GM12878 (cell line): ENCODE measurements around the gene ZMIZ1. TPM values are rescaled to one million over a fixed set of nuclear protein-coding genes. Genes with fewer than 3 reads are reported as not detected.

ENCODE experiments used
- E2F4 ChIP-seq: IDR thresholded peaks from 2 replicates; pipeline ENCODE4 v1.6.1; 2012; ENCODE audit warnings: low read depth, low read length, improper control_type of control experiment
- E2F8 ChIP-seq: fragments of 450-650 bp; IDR thresholded peaks from 2 replicates; pipeline ENCODE4 v1.6.1; 2018; ENCODE audit warnings: mild to moderate bottlenecking, low read depth, moderate library complexity; ENCODE audit not compliant: partially characterized antibody
- ELK1 ChIP-seq: IDR thresholded peaks from 2 replicates; pipeline ENCODE4 v1.6.1; 2012; ENCODE audit warnings: low read depth, low read length, improper control_type of control experiment
- IRF5 ChIP-seq: fragments of 450-650 bp; IDR thresholded peaks from 2 replicates; pipeline ENCODE4 v1.6.1; 2017; ENCODE audit warnings: borderline replicate concordance
- RCOR1 ChIP-seq: conservative IDR thresholded peaks from 2 replicates; pipeline ENCODE4 v1.6.1; 2012; ENCODE audit warnings: low read depth, low read length, improper control_type of control experiment
- polyA plus RNA-seq, 11 experiments: library from polyadenylated mRNA; depleted of rRNA in 4 of 11; unstranded in 6 of 11; stranded (reverse) in 5 of 11; fragments of >200 nt; fragmentation: Nextera tagmentation in 4 of 11; fragmentation: Illumina TruSeq in 1 of 11; extraction: Ambion mirVana in 4 of 11; extraction: Trizol in 1 of 11; gene quantifications; 1 replicate in 1 of 11; 2 replicates in 10 of 11; pipeline versions ENCODE4 v1.2.1 to v1.2.3, GENCODE V29; 2011 to 2016; ENCODE audit warnings: inconsistent platforms in 2 of 11, missing spikeins in 2 of 11, low read depth in 1 of 11
- total RNA-seq, 4 experiments: library from RNA; depleted of rRNA in 3 of 4; stranded (reverse); fragments of >200 nt in 3 of 4; fragmentation: Illumina TruSeq in 1 of 4; extraction: Trizol in 1 of 4; gene quantifications; 2 replicates each; pipeline versions ENCODE4 v1.2.1 to v1.2.3, GENCODE V29; 2013 to 2021

The ZMIZ1 gene
- total and polyA plus RNA-seq, 10 of the 15 experiments (the other 5 are each of a cell fraction or from before 2014, with no cell fraction given), result 3.1 to 82.3 (median 14.9) TPM

GRCh38 chr10:79173582-79174262, 105.0 kb downstream of the ZMIZ1 start (continued):
- TF ChIP-seq E2F8 (no peak), E2F4 (no peak), RCOR1 (no peak), ELK1 (no peak), IRF5 (no peak)
